ENCODE results near the gene FGG. TPM values are rescaled to one million over a fixed set of nuclear protein-coding genes. Genes with fewer than 3 reads are reported as not detected.

The FGG gene
- total RNA-seq, 2 experiments from 2014 or later, result not detected

DNA sequence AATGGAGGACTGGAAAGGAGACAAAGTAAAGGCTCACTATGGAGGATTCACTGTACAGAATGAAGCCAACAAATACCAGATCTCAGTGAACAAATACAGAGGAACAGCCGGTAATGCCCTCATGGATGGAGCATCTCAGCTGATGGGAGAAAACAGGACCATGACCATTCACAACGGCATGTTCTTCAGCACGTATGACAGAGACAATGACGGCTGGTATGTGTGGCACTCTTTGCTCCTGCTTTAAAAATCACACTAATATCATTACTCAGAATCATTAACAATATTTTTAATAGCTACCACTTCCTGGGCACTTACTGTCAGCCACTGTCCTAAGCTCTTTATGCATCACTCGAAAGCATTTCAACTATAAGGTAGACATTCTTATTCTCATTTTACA lies 42.9 kb downstream of the FGG start:
- Histone ChIP-seq H2AFZ (ENCODE audit: low read length) (no peak overlapping the region), H3K9me2 (ENCODE audit: insufficient read depth, low read length) (no peaks in the 10 kb centered on the region), H3K36me3 (ENCODE audit: insufficient read depth, low read length) (no peaks in the 10 kb centered on the region), H4K20me1 (ENCODE audit: insufficient read depth, low read length) (no peaks in the 10 kb centered on the region), H3K27ac (ENCODE audit: low read depth, low read length, poor library complexity, severe bottlenecking) (no peak overlapping the region), H3K9me3 (ENCODE audit: low read length) (no peaks in the 10 kb centered on the region), H3K79me2 (ENCODE audit: insufficient read depth, low read depth, low read length) (no peaks in the 10 kb centered on the region), H3K4me2 (ENCODE audit: low read length) (no peak overlapping the region), H3K4me1 (ENCODE audit: insufficient read depth, low read length, poor library complexity, severe bottlenecking) (no peaks in the 10 kb centered on the region), H3K4me3 (ENCODE audit: low read depth, low read length, poor library complexity, severe bottlenecking) (no peak overlapping the region)
- TF ChIP-seq EZH2phosphoT487 (IDR thresholded peaks at IDR 0.05; ENCODE audit: borderline replicate concordance, low read depth, low read length), result no peak
- TF ChIP-seq, protein P1, sequence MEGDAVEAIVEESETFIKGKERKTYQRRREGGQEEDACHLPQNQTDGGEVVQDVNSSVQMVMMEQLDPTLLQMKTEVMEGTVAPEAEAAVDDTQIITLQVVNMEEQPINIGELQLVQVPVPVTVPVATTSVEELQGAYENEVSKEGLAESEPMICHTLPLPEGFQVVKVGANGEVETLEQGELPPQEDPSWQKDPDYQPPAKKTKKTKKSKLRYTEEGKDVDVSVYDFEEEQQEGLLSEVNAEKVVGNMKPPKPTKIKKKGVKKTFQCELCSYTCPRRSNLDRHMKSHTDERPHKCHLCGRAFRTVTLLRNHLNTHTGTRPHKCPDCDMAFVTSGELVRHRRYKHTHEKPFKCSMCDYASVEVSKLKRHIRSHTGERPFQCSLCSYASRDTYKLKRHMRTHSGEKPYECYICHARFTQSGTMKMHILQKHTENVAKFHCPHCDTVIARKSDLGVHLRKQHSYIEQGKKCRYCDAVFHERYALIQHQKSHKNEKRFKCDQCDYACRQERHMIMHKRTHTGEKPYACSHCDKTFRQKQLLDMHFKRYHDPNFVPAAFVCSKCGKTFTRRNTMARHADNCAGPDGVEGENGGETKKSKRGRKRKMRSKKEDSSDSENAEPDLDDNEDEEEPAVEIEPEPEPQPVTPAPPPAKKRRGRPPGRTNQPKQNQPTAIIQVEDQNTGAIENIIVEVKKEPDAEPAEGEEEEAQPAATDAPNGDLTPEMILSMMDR (conservative IDR thresholded peaks at IDR 0.05; ENCODE audit: low read length), result no peak
- no TSS peak for BruUV-seq (replicated peaks)
- CTCF ChIA-PET (ENCODE audit: unreplicated experiment), result no interaction called here
- intact Hi-C loops (cut with micrococcal nuclease; ENCODE audit: unreplicated experiment), result no loop called here
- POLR2A ChIA-PET, result interaction anchor here (0.9 kb wide), 1 partner anchor 10 kb away, joined by 3 read pairs; no protein-coding TSS in a partner anchor
- no peak for DNase-seq (ENCODE audit: low spot score)

DNA sequence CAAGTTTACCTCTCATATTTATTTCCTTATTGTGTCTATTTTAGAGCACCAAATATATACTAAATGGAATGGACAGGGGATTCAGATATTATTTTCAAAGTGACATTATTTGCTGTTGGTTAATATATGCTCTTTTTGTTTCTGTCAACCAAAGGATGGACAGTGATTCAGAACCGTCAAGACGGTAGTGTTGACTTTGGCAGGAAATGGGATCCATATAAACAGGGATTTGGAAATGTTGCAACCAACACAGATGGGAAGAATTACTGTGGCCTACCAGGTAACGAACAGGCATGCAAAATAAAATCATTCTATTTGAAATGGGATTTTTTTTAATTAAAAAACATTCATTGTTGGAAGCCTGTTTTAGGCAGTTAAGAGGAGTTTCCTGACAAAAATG lies 43.4 kb downstream of the FGG start:
- Histone ChIP-seq H2AFZ (ENCODE audit: low read length) (no peak overlapping the region), H3K4me3 (ENCODE audit: low read depth, low read length, poor library complexity, severe bottlenecking) (no peak overlapping the region), H3K36me3 (ENCODE audit: insufficient read depth, low read length) (no peaks in the 10 kb centered on the region), H3K9me3 (ENCODE audit: low read length) (no peaks in the 10 kb centered on the region), H4K20me1 (ENCODE audit: insufficient read depth, low read length) (no peaks in the 10 kb centered on the region), H3K4me2 (ENCODE audit: low read length) (no peak overlapping the region), H3K79me2 (ENCODE audit: insufficient read depth, low read depth, low read length) (no peaks in the 10 kb centered on the region), H3K9me2 (ENCODE audit: insufficient read depth, low read length) (no peaks in the 10 kb centered on the region), H3K4me1 (ENCODE audit: insufficient read depth, low read length, poor library complexity, severe bottlenecking) (no peaks in the 10 kb centered on the region), H3K27ac (ENCODE audit: low read depth, low read length, poor library complexity, severe bottlenecking) (no peak overlapping the region)
- POLR2A ChIA-PET, result interaction anchor here (0.6 to 0.9 kb wide), 3 partner anchors 22 to 133 kb away, joined by 3 to 6 read pairs (median 4); no protein-coding TSS in a partner anchor
- no TSS peak for BruUV-seq (replicated peaks)
- no peak for DNase-seq (ENCODE audit: low spot score)
- TF ChIP-seq, protein P1 (conservative IDR thresholded peaks at IDR 0.05; ENCODE audit: low read length), result no peak
- no peak for TF ChIP-seq EZH2phosphoT487 (IDR thresholded peaks at IDR 0.05; ENCODE audit: borderline replicate concordance, low read depth, low read length)
- CTCF ChIA-PET (ENCODE audit: unreplicated experiment), result no interaction called here
- intact Hi-C loops (cut with micrococcal nuclease; ENCODE audit: unreplicated experiment), result no loop called here

DNA sequence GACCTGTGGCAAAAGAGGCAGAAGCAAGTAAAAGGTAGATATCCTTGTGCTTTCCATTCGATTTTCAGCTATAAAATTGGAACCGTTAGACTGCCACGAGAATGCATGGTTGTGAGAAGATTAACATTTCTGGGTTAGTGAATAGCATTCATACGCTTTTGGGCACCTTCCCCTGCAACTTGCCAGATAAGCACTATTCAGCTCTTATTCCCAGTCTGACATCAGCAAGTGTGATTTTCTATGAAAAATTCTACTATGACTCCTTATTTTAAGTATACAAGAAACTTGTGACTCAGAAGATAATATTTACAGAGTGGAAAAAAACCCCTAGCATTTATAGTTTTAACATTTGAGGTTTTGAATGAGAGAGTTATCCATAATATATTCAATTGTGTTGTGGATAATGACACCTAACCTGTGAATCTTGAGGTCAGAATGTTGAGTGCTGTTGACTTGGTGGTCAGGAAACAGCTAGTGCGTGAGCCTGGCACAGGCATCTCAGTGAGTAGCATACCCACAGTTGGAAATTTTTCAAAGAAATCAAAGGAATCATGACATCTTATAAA lies 45.7 kb downstream of the FGG start:
- H3K4me2 ChIP-seq (ENCODE audit: low read length), result no peak overlapping the region
- no peaks in the 10 kb centered on the region for H3K36me3 ChIP-seq (ENCODE audit: insufficient read depth, low read length)
- BruUV-seq (replicated peaks), result no TSS peak
- no peak overlapping the region for H2AFZ ChIP-seq (ENCODE audit: low read length)
- no peaks in the 10 kb centered on the region for H3K9me3 ChIP-seq (ENCODE audit: low read length)
- no peaks in the 10 kb centered on the region for H3K4me1 ChIP-seq (ENCODE audit: insufficient read depth, low read length, poor library complexity, severe bottlenecking)
- no peak overlapping the region for H3K4me3 ChIP-seq (ENCODE audit: low read depth, low read length, poor library complexity, severe bottlenecking)
- TF ChIP-seq, protein P1 (conservative IDR thresholded peaks at IDR 0.05; ENCODE audit: low read length), result no peak
- TF ChIP-seq EZH2phosphoT487 (IDR thresholded peaks at IDR 0.05; ENCODE audit: borderline replicate concordance, low read depth, low read length), result no peak
- H4K20me1 ChIP-seq (ENCODE audit: insufficient read depth, low read length), result no peaks in the 10 kb centered on the region
- no peak overlapping the region for H3K27ac ChIP-seq (ENCODE audit: low read depth, low read length, poor library complexity, severe bottlenecking)
- no peaks in the 10 kb centered on the region for H3K9me2 ChIP-seq (ENCODE audit: insufficient read depth, low read length)
- H3K79me2 ChIP-seq (ENCODE audit: insufficient read depth, low read depth, low read length), result no peaks in the 10 kb centered on the region
- CTCF ChIA-PET (ENCODE audit: unreplicated experiment), result no interaction called here
- DNase-seq (ENCODE audit: low spot score), result no peak
- POLR2A ChIA-PET, result interaction anchor here (0.8 kb wide), 1 partner anchor 59 kb away, joined by 3 read pairs; no protein-coding TSS in a partner anchor
- intact Hi-C loops (cut with micrococcal nuclease; ENCODE audit: unreplicated experiment), result no loop called here

Measured in OCI-LY7 (cell line).